Neural crest cell (in vitro differentiated cells): Measurements from ENCODE around the gene DRC3. TPM values are rescaled to one million over a fixed set of nuclear protein-coding genes. Genes with fewer than 3 reads are reported as not detected.
A peak's percentile ranks its signal among the peaks of the same experiment; 100 is the strongest.

ENCODE experiments used
- DNase-seq: peaks from one replicate; pipeline ENCODE4 v3.0.0; 2021; ENCODE audit warnings: low read depth, mixed read lengths, low spot score
- H3K27ac Mint-ChIP-seq: one replicate; pipeline ENCODE4 v1.8.0; 2021; ENCODE audit warnings: mild to moderate bottlenecking, mixed read lengths; ENCODE audit not compliant: unreplicated experiment
- H3K27me3 Mint-ChIP-seq: 2 replicates; pipeline ENCODE4 v1.8.0; 2021; ENCODE audit warnings: low read depth, mild to moderate bottlenecking, mixed read lengths
- H3K36me3 Mint-ChIP-seq: 2 replicates; pipeline ENCODE4 v1.8.0; 2021; ENCODE audit warnings: low read depth, mild to moderate bottlenecking, mixed read lengths
- H3K4me1 Mint-ChIP-seq: 2 replicates; pipeline ENCODE4 v1.8.0; 2021; ENCODE audit warnings: mixed read lengths
- H3K4me3 Mint-ChIP-seq: one replicate; pipeline ENCODE4 v1.8.0; 2021; ENCODE audit warnings: mild to moderate bottlenecking, mixed read lengths
- H3K9me3 Mint-ChIP-seq: 2 replicates; pipeline ENCODE4 v1.8.0; 2021; ENCODE audit warnings: mixed read lengths
- CTCF ChIP-seq: fragments of 200-600 bp; sonication (generic); conservative IDR thresholded peaks from 2 replicates; pipeline ENCODE4 v1.5.0; 2021; ENCODE audit warnings: antibody characterized with exemption, mild to moderate bottlenecking
- total RNA-seq: library from RNA; stranded (reverse); gene quantifications from 2 replicates; pipeline ENCODE4 v1.2.1, GENCODE V29; 2021

DRC3 gene
- total RNA-seq, 1 donor from 2014 or later: 0.61 TPM

GRCh38 chr17:17964710-17965109 is 8.0 kb upstream of the DRC3 start:
- H3K36me3 Mint-ChIP-seq: no peaks in the 10 kb centered on the region
- DNase-seq: no peak
- H3K4me1 Mint-ChIP-seq: peaks cover 6% of the 10 kb centered on the region
- no peak for TF ChIP-seq CTCF
- no peaks in the 10 kb centered on the region for H3K9me3 Mint-ChIP-seq
- H3K4me3 Mint-ChIP-seq: no peak overlapping the region
- no peak overlapping the region for H3K27ac Mint-ChIP-seq
- H3K27me3 Mint-ChIP-seq: no peaks in the 10 kb centered on the region

GRCh38 chr17:17965152-17965721 is 7.4 kb upstream of the DRC3 start:
- Mint-ChIP-seq H3K36me3 (no peaks in the 10 kb centered on the region), H3K27ac (peak overlapping the region; percentile 38), H3K27me3 (no peaks in the 10 kb centered on the region), H3K9me3 (no peaks in the 10 kb centered on the region), H3K4me3 (no peak overlapping the region), H3K4me1 (peaks cover 3% of the 10 kb centered on the region)
- TF ChIP-seq CTCF: no peak
- DNase-seq: no peak

- H3K4me3 Mint-ChIP-seq: no peak overlapping the region
- no peaks in the 10 kb centered on the region for H3K27me3 Mint-ChIP-seq
- no peak for DNase-seq
- no peaks in the 10 kb centered on the region for H3K9me3 Mint-ChIP-seq
- H3K27ac Mint-ChIP-seq: no peak overlapping the region
- no peak for TF ChIP-seq CTCF
- H3K4me1 Mint-ChIP-seq: peaks cover 9% of the 10 kb centered on the region
- no peaks in the 10 kb centered on the region for H3K36me3 Mint-ChIP-seq
Measured at GRCh38 chr17:17966399-17966798, 6.3 kb upstream of the DRC3 start.

- Mint-ChIP-seq H3K36me3 (no peaks in the 10 kb centered on the region), H3K9me3 (no peaks in the 10 kb centered on the region), H3K4me1 (peaks cover 20% of the 10 kb centered on the region), H3K4me3 (peak overlapping the region; percentile 85), H3K27me3 (no peaks in the 10 kb centered on the region), H3K27ac (no peak overlapping the region)
- DNase-seq: no peak
- no peak for TF ChIP-seq CTCF
Measured at GRCh38 chr17:17970699-17971430, 1.8 kb upstream of the DRC3 start.

GRCh38 chr17:17971431-17972125 is 1.1 kb upstream of the DRC3 start:
- Mint-ChIP-seq H3K27me3 (no peaks in the 10 kb centered on the region), H3K27ac (no peak overlapping the region), H3K9me3 (no peaks in the 10 kb centered on the region), H3K4me1 (peaks cover 20% of the 10 kb centered on the region), H3K36me3 (no peaks in the 10 kb centered on the region), H3K4me3 (peak overlapping the region; percentile 85)
- TF ChIP-seq CTCF: no peak
- DNase-seq: no peak
